Neuron (in vitro differentiated cells): Measurements from ENCODE around the gene HMCN2.

Source experiments
- H2AFZ ChIP-seq: one replicate; pipeline ENCODE4 v1.6.1; 2013; ENCODE audit warnings: low read depth, mild to moderate bottlenecking, inconsistent platforms, low read length, moderate library complexity
- H3K27me3 ChIP-seq: one replicate; pipeline ENCODE4 v1.6.1; 2013; ENCODE audit warnings: low read length; ENCODE audit not compliant: insufficient read depth
- H3K36me3 ChIP-seq: one replicate; pipeline ENCODE4 v1.6.1; 2013; ENCODE audit warnings: low read length; ENCODE audit not compliant: insufficient read depth
- H3K4me1 ChIP-seq: one replicate; pipeline ENCODE4 v1.6.1; 2013; ENCODE audit warnings: low read length; ENCODE audit not compliant: insufficient read depth
- H3K4me3 ChIP-seq: 2 replicates; pipeline ENCODE4 v1.5.1; 2013; ENCODE audit warnings: mild to moderate bottlenecking, low read length, moderate library complexity
- H3K9me3 ChIP-seq: one replicate; pipeline ENCODE4 v1.6.1; 2013; ENCODE audit warnings: low read length

Gene HMCN2

DNA sequence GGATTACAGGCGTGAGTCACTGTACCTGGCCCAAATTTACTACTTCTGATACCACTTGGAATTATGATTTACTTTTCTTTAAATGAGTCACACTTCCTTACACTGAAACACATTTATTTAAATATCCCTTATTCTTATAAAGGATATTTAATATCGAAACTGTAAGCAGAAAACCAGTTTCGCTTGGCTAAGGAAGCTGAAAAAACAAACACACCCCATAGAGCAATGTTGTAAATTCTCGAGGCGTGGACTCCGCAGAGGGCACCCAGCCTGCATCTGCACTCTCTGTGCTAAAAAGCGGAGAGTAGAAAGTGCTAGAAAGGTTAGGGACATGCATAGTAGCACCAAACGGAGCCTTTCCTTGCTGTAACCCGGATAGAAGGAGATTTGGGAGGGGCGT, 86.5 kb downstream of the HMCN2 start:
- H3K4me1 ChIP-seq = no peaks in the 10 kb centered on the region
- H3K4me3 ChIP-seq = no peak overlapping the region
- no peak overlapping the region for H2AFZ ChIP-seq
- no peaks in the 10 kb centered on the region for H3K27me3 ChIP-seq
- no peaks in the 10 kb centered on the region for H3K9me3 ChIP-seq
- H3K36me3 ChIP-seq = no peaks in the 10 kb centered on the region

DNA sequence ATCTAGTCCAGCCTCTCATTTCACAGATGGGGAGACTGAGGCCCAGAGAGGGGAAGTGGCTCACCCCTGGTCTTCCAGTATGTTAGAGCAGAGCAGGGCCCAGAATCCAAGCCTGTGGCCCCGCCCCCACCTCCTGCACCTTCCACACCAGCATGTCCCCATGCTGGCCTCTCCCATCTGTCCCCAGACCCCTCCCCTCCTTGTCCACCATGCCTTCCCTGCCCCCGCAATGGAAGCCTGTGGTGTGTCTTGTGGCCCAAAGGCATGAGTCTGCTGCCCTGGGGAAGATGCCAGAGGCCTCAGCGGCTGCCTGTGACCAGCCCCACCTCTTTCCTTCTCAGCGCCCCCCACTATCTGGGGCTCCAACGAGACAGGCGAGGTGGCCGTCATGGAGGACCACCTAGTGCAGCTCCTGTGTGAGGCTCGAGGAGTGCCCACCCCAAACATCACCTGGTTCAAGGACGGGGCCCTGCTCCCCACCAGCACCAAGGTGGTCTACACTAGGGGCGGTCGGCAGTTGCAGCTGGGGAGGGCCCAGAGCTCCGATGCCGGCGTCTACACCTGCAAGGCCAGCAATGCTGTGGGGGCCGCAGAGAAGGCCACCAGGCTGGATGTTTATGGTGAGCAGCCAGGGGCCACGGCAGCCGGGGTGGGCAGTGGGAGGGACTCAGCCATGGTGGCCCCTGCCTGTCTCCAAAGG, 87.2 kb downstream of the HMCN2 start:
- Histone ChIP-seq H3K27me3 (no peaks in the 10 kb centered on the region), H3K9me3 (no peaks in the 10 kb centered on the region), H3K36me3 (no peaks in the 10 kb centered on the region), H2AFZ (no peak overlapping the region), H3K4me1 (no peaks in the 10 kb centered on the region), H3K4me3 (no peak overlapping the region)

- Histone ChIP-seq H3K9me3 (no peaks in the 10 kb centered on the region), H3K4me1 (no peaks in the 10 kb centered on the region), H2AFZ (no peak overlapping the region), H3K36me3 (no peaks in the 10 kb centered on the region), H3K27me3 (no peaks in the 10 kb centered on the region), H3K4me3 (no peak overlapping the region)
Observed at GRCh38 chr9:130354378-130354777, 88.8 kb downstream of the HMCN2 start.

- no peak overlapping the region for H3K4me3 ChIP-seq
- H3K4me1 ChIP-seq = no peaks in the 10 kb centered on the region
- no peaks in the 10 kb centered on the region for H3K27me3 ChIP-seq
- H3K9me3 ChIP-seq = no peaks in the 10 kb centered on the region
- no peak overlapping the region for H2AFZ ChIP-seq
- no peaks in the 10 kb centered on the region for H3K36me3 ChIP-seq
Observed at GRCh38 chr9:130354806-130355205, 89.2 kb downstream of the HMCN2 start.

- Histone ChIP-seq H3K4me1 (no peaks in the 10 kb centered on the region), H3K27me3 (no peaks in the 10 kb centered on the region)
Observed at GRCh38 chr9:130356033-130356432, 90.5 kb downstream of the HMCN2 start.

DNA sequence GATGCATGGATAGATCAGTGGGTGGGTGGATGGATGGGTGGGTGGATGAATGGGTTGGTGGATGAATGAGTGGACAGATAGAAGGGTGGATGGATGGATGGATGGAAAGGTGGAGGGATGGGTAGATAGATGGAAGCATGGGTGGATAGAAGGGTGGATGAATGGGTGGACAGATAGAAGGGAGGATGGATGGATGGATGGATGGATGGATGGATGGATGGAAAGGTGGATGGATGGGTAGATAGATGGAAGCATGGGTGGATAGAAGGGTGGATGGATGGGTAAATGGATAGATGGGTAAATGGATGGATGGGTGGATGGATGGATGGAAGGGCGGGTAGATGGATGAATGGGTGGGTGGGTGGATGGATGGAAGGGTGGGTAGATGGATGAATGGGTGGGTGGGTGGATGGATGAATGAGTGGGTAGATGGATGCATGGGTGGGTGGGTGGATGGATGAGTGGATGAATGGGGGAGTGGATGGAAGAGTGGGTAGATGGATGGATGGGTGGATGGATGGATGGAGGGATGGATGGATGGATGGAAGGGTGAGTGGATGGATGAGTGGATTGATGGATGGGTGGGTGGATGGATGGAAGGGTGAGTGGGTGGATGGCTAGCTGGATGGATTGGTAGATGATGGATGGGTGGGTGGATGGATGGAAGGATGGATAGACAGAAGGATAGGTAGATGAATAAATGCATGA, 91.5 kb downstream of the HMCN2 start:
- no peaks in the 10 kb centered on the region for H3K27me3 ChIP-seq
- H3K4me1 ChIP-seq = no peaks in the 10 kb centered on the region
- no peaks in the 10 kb centered on the region for H3K9me3 ChIP-seq
- no peak overlapping the region for H2AFZ ChIP-seq
- H3K4me3 ChIP-seq = no peak overlapping the region
- H3K36me3 ChIP-seq = no peaks in the 10 kb centered on the region

More at GRCh38 chr9:130356033-130356432, 90.5 kb downstream of the HMCN2 start:
- no peaks in the 10 kb centered on the region for H3K9me3 ChIP-seq
- no peaks in the 10 kb centered on the region for H3K36me3 ChIP-seq
- H2AFZ ChIP-seq = no peak overlapping the region
- no peak overlapping the region for H3K4me3 ChIP-seq

- H3K4me3 ChIP-seq = no peak overlapping the region
- no peaks in the 10 kb centered on the region for H3K9me3 ChIP-seq
- no peaks in the 10 kb centered on the region for H3K36me3 ChIP-seq
- no peaks in the 10 kb centered on the region for H3K27me3 ChIP-seq
- no peak overlapping the region for H2AFZ ChIP-seq
- H3K4me1 ChIP-seq = no peaks in the 10 kb centered on the region
Observed at GRCh38 chr9:130358928-130359327, 93.4 kb downstream of the HMCN2 start.

GRCh38 chr9:130359819-130360218, 94.3 kb downstream of the HMCN2 start:
- Histone ChIP-seq H3K9me3 (no peaks in the 10 kb centered on the region), H3K4me3 (no peak overlapping the region), H3K27me3 (no peaks in the 10 kb centered on the region), H3K4me1 (no peaks in the 10 kb centered on the region), H3K36me3 (no peaks in the 10 kb centered on the region), H2AFZ (no peak overlapping the region)

DNA sequence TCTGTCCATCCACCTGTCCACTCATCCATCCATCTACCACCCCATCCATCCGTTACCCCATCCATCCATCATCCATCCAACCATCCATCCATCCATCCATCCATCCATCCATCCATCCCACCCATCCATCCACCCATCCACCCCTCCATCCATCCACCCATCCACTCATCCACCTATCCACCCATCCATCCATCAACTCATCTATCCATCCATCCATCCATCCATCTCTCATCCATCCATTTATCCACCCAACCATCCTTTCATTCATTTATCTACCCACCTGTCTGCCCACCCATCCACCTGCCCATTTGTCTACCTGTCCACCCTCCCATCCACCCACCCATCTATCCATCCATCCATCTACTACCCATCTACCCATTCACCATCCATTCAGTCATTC, 95.1 kb downstream of the HMCN2 start:
- H2AFZ ChIP-seq = no peak overlapping the region
- no peaks in the 10 kb centered on the region for H3K9me3 ChIP-seq
- no peaks in the 10 kb centered on the region for H3K27me3 ChIP-seq
- no peaks in the 10 kb centered on the region for H3K4me1 ChIP-seq
- H3K36me3 ChIP-seq = no peaks in the 10 kb centered on the region
- H3K4me3 ChIP-seq = no peak overlapping the region

DNA sequence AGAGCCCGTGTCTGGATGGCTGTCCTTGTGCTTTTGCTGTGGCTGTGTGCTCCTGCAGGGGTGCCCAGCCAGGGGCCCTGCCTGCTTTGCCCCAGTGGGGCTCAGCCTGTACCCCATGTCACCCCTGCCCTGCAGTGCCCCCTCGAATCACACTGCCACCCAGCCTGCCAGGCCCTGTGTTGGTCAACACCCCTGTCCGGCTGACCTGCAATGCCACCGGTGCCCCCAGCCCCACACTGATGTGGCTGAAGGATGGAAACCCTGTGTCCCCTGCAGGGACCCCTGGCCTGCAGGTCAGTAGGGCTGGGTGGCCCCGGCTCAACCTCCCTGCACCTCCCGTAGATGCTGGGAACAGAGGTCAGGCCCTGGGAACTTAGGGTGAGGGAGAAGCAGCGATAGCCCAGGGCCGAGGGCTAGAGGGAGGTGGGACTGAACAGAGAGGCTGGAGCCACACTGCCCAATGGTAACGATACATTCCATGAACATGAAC, 96.4 kb downstream of the HMCN2 start:
- Histone ChIP-seq H3K36me3 (no peaks in the 10 kb centered on the region), H3K4me1 (no peaks in the 10 kb centered on the region), H3K9me3 (no peaks in the 10 kb centered on the region), H2AFZ (no peak overlapping the region), H3K4me3 (no peak overlapping the region), H3K27me3 (no peaks in the 10 kb centered on the region)

DNA sequence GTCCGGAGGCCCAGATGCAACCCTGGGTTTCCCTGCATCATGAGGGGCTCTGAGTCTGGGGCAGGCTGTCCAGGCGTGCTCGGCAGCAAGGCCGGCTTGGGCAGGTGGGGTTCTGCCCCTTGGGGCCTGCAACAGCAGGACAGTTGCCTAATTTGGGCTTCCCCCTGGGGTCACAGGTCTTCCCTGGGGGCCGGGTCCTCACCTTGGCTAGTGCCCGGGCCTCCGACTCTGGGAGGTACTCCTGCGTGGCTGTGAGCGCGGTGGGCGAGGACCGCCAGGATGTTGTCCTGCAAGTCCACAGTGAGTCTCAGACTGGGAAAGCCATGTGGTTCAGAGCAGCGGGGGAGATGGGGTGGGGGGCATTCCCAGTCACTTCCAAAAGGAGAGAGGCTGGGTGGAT, 97.1 kb downstream of the HMCN2 start:
- H3K4me3 ChIP-seq = no peak overlapping the region
- no peaks in the 10 kb centered on the region for H3K9me3 ChIP-seq
- H3K36me3 ChIP-seq = no peaks in the 10 kb centered on the region
- H3K4me1 ChIP-seq = no peaks in the 10 kb centered on the region
- H3K27me3 ChIP-seq = no peaks in the 10 kb centered on the region
- H2AFZ ChIP-seq = no peak overlapping the region

GRCh38 chr9:130363755-130364404, 98.3 kb downstream of the HMCN2 start:
- H3K4me1 ChIP-seq = no peaks in the 10 kb centered on the region
- no peak overlapping the region for H2AFZ ChIP-seq
- H3K36me3 ChIP-seq = no peaks in the 10 kb centered on the region
- no peak overlapping the region for H3K4me3 ChIP-seq
- no peaks in the 10 kb centered on the region for H3K27me3 ChIP-seq
- H3K9me3 ChIP-seq = no peaks in the 10 kb centered on the region

GRCh38 chr9:130364619-130365322, 99.2 kb downstream of the HMCN2 start:
- Histone ChIP-seq H2AFZ (no peak overlapping the region), H3K27me3 (peaks cover 2% of the 10 kb centered on the region), H3K36me3 (no peaks in the 10 kb centered on the region), H3K4me3 (no peak overlapping the region), H3K9me3 (no peaks in the 10 kb centered on the region), H3K4me1 (no peaks in the 10 kb centered on the region)
